ENCODE measurements around the gene NUDCD3.

NUDCD3 gene

DNA sequence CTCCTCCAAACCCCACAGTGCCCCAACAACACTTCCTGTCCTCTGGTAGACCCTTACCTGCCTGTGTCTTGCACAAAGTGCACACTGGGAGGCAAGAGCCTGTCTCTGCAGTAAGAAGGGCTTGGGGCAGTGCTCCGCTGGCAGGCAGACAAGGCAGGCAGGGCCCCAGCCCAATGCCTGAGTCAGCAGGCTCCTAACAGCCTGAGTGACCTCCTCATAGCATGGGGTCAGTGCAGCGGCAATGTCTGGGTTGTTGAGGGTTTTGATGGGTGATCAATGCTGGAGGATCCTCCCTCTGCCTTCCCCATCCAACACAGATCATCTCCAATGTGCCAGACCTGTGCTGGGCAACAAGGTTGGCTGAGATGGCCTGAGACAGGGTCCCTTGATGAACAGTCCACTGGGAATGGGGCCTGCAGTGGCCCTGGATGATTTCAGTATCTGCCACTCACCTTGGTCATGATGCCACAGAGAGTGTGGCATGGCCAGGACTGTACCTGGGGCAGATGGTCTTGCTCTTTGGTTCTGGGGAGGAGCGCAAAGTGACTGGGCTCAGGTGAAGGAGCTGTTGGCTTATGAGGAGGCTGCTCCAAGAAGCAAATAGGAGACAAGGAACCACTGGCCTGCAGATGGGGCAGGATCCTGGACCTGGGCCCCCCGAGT lies 109.5 kb downstream of the NUDCD3 start:
- DNase-seq = no peak

DNA sequence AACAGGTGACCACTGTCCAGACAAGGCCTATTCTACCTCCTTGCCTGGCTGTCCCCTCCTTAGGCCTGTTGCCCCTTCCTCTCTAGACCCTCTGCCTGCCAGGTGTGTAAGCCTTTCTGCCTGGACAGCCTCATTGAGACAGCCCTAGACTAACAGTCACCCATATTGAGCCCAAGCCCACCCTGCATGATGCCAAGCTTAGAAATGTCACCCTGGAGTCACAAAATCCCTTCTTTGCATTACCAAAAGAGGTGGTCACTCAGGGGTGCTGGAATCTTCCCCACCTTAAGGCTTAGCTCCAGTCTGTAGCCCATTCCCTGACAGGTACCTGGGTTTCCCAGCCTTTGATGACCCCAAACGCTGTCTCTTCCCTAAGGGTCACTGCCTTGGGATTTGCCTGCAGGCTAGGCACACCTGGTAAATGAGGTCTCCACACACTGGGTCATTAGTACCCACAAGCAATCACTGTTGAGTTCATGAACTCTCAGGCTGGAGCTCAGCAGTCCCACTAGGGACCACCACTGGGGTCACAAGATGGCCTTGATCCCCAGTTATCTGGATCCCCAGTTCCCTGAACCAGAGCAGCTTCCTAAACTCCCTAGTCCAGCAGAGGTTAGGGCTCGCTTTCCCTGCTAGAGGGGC lies 110.1 kb downstream of the NUDCD3 start:
- no peak for DNase-seq

DNA sequence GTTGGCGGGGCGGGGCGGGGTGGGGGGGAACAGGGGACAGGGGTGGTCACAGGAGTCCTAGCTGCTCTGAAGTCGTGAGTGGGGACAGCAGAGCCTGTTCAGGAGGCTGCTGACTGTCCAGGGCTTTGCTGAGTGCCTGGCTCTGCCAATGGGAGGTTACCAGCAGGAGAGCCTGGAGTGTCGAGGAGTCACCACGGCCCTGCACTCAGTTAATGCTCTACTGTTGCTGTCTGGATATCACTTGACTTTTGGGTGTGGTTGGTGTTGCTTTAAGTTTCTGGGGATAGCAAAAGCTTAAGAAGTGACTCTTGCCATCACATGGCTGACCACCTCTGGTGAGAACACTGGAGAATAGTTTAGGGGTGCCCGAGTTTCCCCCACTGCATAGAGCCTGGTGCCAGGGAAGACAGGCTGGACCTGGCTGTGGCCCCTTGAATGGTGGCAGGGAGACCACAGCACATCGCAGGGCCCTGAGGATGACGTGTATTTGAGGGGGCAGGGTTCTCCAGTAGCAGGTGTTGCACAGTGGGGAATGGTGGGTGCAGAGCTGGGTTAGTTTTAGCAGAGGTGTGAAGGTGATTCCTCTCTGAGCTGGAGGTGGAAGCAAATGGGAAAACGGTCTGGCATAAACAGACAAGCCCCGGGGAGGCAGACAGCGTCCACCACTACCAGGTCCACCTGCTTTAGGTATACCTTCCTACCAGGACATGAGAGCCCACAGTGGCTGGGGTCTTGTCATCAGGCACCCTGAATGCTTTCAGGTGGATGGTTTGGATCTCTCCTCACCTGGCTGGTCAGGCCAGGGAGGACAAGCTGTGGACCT lies 110.9 kb downstream of the NUDCD3 start:
- no peak for DNase-seq

DNA sequence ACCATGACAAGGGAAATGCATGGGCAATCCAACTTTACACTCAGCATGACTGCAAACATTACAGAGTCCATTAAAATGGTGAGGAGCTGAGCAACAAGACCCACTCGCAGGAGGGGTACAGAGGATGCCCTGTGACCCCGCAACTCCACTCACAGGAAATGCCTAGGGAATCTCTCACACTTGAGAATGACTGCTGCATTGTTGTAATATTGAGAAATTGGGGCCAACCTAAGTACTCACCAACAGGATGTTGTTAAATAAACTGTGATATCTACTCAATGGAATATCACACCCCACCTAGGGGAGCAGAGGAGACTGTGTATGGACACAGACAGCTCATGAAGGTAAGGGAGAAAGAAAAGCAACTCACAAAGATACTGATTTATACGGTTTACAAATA lies 111.7 kb downstream of the NUDCD3 start:
- DNase-seq = no peak

DNA sequence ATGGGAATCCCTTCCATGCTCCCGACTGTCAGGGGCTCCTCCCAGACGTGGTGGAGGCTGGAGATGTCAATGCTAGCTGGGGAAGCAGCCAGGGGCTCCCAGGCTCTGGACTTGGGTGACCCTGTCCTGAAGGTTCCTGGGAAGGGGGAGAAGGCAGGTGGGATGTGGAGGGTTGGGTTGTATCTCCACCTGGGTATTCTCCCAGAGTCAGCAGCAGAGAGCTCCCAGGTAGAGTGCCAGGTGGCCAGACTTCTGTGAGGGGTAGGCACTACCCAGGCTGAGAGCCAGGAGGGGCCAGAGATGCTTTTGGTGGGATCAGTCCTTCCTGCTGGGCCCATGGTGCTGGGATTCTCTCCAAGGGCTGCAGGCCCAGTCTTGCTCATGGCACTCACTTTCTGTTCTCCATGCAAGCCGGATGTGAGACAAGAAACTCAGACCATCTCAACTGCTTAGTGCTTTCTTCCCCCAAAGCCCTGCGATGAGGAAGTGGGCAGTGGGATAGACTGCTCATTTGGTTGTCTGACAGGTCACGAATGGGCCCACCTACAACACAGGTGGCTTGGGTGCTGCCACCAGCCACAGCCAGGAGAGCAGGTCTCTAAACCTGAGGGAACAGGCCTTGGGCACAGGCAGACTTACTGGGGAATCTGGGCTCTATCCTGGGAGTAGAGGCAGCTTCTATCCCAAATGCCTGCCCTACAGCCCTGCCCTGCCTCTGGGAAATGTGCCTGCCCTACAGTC lies 112.6 kb downstream of the NUDCD3 start:
- DNase-seq = no peak

DNA sequence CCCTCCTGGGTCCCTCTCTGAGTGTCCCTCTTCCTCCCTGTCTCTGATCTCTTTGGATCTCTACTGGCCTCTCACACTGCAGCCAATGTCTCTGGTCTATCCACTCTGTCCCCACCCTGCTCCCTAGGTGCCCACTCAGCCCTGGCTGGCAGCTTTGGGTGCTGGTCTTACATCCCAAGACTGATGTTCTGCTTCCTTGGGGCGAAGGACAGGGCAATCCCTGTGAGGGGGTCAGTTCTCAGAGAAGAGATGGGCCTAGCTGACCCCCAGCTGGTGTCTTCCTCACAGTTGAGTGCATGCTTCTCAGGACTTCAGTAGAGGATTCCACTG lies 113.4 kb downstream of the NUDCD3 start:
- no peak for DNase-seq

DNA sequence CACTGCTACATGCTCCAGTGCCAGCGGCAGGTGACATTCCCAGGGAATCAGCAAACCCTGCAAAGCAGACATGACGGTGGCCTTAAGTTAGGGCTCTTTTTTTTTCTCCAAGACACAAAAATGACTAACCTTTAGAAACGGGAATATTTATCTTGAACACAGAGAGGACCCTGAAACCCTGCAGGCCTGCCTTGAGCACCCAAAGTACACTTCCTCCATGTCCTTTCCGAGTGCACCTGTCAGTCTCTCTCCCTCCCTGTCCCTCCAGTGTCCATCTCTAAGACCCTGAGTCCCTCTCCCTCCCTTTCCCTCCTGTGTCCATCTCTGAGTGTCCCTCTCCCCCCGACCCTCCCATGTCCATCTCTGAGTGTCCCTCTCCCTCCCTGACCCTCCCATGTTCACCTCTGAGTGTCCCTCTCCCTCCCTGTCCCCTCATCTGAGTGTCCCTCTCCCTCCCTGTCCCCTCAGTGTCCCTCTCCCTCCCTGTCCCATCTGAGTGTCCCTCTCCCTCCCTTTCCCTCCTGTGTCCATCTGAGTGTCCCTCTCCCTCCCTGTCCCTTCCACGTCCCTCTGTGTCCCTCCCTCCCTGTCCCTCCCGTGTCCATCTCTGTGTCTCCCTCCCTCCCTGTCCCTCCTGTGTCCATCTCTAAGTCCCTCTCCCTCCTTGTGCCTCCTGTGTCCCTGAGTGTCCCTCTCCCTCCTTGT lies 113.9 kb downstream of the NUDCD3 start:
- no peak for DNase-seq

DNA sequence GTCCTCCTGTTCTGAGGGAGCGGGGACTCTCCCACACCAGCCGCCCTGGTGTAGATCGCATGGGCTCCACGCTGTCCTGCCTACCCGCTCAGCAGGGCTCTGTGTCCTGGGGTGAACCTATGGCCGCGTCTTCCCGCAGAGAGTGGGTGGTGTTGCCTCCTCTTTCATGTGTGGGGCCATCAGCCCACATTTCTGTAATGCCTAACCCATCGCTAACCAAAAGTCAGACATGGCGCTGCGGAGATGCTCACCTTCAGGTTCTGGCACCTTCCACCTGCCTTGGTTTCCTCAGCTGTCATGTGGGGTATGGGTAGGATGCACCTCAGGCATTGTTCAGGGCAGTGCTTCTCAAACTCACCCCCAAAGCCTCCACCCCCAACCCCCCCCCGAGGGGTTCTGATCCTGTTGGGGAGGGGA lies 114.5 kb downstream of the NUDCD3 start:
- no peak for DNase-seq

DNA sequence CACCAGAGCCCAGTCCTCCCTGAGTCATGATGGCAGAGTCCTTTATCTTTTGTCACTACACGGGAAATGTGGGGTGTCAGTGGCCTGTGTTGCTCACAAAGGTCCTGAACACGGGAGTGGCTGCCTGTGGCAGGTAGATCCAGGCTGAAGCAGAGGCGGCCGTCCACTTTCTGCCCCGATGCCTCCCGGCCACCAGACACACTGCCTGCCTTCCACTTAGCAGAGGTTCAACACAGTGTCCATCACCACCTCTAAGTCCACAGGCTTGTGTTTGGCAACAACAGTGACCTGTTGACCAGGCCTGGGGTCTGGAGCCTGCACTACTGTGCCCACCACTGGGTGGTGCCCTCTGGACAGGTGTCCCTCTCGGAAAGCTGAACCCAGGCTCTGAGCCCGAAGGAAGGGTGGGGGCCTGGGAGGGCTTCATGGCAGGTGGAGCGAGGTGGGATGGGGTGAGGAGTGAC lies 115.2 kb downstream of the NUDCD3 start:
- no peak for DNase-seq

DNA sequence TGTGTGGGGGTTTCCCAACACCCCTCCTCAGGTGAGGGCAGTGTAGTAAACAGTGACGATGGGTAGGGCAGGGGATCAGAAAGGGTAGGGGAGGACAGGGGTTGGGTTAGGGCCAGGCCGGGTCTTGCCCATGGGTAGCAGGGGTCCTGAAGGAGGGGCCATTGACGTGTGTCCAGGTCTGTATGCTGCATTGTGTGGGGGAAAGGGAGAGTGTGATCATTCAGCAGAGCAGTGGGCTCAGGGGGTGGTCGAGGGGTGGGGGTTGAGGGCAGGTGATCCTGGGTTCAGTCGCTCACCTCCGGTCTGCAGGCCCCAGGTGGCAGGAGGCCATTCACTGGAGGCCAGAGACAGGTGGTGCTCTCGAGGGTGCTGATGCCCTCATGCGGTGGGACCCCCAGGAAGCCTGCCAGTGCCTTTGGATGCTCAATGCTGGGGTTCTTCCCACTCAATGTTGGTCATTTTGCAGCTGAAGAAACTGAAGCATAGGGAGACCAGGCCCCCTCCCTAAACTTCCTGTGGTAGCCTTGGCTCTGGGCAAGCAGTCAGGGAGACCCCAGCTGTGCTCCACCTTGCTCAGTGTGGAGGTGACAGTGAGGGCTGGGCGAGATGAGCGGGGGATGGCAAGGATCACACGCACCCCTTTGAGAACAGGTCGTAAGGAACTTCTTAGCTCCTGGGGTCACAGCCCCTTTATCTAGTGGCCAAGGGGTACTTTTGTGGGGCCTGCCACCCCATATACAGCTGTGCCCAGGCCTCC lies 116.3 kb downstream of the NUDCD3 start:
- DNase-seq = no peak

DNA sequence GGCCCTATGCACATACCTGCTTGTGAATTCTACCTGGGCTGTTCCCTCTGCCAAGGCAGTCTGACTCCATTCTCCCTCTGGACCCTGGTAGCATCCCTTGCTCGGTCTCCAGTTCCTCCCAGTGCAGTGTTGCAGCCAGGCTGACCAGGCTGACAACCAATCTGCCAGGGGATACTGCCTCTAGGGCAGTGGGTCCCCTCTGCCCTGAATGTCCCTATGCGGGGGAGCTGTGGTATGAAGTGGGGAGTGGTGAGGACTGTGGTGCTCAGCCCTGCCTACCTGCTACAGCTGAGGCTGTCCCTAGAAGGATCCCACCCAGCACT lies 117.1 kb downstream of the NUDCD3 start:
- no peak for DNase-seq

DNA sequence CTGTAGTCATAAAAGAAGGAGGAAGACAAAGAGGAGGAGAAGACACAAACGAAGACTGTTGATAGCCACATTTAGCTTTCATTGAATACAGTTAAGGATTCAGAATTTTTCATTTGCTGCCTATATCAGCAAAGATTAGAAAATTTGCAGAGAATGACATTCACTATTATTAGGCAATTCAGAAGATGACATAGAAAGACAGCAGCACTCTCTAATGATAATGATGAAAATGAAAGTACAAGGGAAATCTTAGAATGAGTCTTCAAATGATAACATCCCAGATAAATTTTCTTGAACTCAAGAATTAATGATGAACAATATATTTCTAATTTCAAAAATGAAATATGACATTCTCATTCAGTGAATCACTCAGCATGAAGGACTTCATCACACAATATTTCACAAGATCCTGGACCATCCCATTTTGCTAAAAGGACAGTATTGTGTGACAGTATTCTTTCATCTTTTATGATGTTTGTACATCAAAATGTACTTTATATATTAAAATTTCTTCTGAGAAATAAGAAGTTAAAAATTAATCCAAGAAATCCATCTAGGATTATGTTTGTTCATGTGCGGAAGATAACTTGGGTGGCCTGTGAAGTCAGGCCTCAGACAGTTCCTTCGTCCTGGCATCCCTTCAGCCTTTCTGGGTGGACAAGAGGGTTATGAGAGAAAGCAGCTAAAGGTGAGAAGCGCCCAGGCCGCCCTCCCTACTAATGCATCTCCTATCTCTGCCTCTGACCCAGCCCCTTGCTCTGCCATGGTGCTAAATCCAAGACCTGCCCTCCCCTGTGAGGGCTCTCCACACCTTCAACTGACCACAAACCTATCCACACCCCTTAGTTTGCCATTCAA lies 117.7 kb downstream of the NUDCD3 start:
- no peak for DNase-seq

DNA sequence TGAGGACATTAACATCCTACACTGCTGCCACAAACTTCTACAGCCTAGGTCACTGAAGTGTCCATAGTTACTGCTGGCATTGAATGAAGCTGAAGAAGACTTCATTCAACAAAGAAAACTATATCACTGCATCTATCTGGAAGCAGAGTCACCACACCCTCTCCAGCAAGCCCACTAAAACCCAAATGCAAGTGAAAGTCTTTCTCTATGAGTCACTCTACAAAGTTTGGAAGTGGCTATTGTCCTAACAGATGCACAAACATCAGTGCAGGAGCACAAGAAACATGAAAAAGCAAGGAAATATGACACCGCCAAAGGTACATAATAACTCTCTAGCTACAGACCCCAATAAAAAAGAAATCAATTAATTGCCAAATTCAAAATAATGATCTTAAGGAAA lies 121.6 kb downstream of the NUDCD3 start:
- DNase-seq = no peak

DNA sequence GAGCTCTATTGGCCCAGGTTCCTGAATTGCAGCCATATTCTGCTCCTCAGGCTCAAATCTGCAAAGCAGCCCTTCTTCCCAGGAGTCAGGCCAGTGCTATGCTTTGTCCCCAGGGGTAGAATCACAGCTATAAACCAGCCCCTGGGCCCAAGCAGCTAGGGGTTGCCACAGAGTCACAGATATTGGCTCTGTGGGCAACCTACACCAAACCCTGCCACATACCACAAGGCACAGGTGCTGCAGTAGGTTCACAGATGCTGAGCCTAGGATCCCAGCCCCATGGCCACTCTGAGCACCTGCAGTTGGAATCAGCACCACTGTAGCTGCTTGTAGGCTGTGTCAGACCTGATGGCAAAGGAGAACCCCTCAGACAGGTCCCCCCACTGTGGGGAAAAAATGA lies 122.0 kb downstream of the NUDCD3 start:
- DNase-seq = no peak

DNA sequence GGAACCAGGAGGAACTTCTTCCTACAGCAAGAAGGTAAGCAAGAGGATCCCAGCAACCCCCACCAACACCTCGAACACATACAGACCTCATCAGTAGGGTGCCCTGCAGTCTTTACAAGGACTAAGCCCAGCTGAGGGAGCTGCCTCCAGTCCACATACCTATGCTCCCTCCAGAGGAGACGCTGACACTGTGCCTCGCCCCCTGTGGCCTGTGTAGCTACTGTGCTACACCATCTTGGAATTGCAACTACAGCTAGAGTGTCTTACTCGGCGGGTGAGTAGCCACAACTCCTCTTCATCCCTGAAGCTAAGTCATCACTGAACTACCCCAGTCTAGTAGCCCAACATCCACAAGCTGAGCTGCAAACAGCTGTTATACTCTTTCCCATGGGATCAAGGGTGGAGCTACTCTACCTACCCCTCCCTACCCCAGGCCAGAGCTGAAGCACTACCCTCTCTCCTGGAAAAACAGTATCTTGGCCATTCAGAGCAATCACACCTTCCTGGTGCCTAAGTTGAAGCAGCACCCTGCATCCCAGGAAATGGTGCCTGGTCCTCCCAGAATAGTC lies 122.9 kb downstream of the NUDCD3 start:
- no peak for DNase-seq

DNA sequence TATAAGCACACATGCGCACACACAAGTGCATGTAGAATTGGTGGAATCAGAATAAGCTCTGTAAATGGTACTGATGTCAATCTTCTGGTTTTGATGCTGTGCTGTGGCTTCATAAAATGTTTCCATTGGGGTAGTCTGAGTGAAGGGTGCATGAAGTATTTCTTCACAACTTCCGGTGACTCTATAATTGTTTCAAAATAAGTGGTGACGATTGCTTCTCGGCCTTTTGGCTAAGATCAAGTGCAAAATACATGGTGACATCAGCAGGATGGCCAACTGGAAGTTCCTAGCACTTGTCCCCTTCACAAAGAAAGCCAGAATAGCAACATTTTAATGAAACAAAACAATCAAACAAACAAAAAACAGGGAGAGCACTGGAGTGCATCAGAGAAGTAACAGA lies 123.5 kb downstream of the NUDCD3 start:
- no peak for DNase-seq

DNA sequence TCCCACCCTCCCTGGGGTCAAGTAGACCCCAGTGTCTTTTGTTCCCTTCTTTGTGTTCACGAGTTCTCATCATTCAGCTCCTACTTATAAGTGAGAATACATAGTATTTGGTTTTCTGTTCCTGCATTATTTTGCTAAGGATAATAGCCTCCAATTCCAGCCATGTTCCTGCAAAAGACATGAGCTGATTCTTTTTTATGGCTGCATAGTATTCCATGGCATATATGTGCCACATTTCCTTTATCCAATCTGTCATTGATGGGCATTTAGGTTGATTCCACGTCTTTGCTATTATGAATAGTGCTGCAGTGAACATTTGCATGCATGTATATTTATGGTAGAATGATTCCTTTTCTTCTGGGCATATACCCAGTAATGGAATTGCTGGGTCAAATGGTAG lies 136.8 kb downstream of the NUDCD3 start:
- DNase-seq = no peak

DNA sequence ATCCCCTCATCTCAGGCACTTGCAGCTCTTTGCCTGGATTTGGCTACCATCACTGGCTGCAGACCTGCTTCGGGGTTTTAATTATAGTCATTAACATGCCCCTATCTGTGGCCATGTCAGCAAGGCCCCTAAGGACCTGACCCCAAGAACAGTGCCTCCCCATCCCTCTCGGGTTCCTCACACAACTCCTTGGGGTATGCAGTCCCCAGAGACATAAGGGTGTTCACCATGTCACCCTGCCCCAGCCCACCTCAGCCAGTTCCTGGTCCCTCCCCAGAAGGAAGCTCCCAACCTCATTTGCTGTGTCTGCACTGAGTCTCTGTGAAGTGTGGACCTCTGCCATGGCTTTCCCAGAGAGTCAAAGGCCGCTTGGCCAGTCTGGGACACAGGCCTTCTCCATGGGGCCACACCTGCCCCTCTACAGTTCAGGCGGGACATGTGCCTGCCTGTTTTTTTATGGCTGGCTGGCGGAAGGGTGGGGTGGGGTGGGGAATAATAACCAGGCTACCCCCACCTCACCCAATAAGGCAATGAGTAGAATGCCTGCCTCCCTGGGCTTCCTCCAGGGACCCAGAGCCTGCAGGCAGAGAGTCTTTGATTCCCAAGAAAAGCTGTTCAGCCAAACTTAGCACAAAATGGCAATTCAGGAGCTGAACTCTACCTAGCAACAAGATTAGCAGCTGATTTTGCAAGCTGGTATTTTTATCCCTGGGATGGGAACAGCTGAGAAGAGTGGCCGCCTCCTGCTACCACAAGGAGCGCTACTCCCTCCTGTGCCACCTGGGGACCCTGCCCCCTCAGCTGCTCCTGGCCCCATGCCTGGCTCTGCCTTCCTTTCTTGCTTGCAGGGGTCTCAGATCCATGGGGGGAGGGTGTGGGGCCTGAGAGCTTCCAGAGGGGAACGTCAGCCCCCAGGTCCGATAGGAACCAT lies 141.3 kb downstream of the NUDCD3 start:
- DNase-seq = no peak

DNA sequence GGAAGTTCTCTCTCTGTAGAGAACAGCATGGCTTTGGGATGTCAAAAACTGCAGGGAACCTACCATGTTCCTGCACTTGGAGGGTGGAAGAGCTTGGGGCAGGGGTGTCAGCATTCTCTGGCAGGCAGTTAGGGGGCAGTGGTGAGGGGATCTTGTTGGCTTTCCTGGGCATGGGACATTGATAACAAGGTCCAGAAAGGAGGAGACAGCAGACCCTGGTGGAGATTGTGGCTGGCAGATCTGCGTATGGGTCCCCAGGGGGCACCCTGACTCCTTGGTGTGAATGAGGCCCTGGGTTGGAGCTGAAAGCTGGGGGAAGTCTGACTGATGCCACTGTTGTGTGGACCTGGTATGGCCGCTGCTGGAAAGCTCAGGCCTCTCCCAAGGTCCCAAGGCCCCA lies 142.2 kb downstream of the NUDCD3 start:
- no peak for DNase-seq

Data from stimulated activated CD4-positive, alpha-beta T cell treated with anti-CD3 and anti-CD28 coated beads, Interleukin-4, amount 100 ng/mL, for 24 hours (primary cell).